Ramos (cell line): ENCODE results near the gene NMNAT2.

ENCODE experiments used
- in situ Hi-C: fragments of 300-500 bp; cut with MboI; formaldehyde crosslinking; loops from one replicate; pipeline ENCODE4 v1.14.3; 2022; ENCODE audit warnings: low sequenced_read_pairs; ENCODE audit not compliant: unreplicated experiment

NMNAT2 gene

GRCh38 chr1:183227422-183228346 lies 190.5 kb downstream of the NMNAT2 start:
- in situ Hi-C loops: no loop called here

- in situ Hi-C loops: no loop called here
Observed at GRCh38 chr1:183226963-183227362, 191.2 kb downstream of the NMNAT2 start.

DNA sequence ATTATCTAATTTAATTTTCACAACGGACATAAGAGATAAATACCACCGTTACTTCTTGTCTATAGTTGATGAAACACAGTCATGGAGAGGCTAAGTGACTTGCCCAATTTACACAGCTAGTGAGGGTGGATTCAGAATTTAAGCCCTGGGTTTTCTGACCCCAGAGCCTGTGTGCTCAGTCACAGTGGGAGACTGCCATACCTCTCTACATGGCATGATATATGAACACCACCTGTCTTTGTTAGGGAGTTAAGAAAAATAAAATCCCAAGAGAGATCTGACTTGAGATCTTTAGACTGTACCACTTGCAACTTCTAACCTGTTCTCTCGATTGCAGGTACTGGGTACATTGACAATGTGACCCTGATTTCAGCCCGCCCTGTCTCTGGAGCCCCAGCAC lies 191.8 kb downstream of the NMNAT2 start:
- in situ Hi-C loops: no loop called here

DNA sequence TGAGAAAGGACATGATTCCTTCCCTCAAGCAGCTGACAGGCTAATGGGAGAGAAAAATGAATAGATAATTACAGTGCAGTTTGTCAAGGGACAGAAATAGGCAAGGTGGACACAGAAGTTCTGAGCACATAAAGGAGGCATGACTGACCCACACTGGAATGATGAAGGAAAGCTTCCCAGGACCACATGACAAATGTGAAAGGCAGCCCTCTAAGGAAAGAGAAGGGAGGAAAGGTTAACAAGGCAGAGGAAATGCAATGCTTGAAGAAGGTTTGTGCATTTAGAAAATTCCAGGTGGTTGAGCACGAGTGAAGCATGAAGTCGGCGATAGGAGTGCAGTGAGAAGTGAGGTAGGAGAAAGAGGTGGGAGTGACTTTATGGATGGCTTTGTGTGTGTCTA lies 194.7 kb downstream of the NMNAT2 start:
- in situ Hi-C loops: no loop called here

GRCh38 chr1:183222909-183223308 lies 195.3 kb downstream of the NMNAT2 start:
- in situ Hi-C loops: no loop called here

GRCh38 chr1:183219616-183220009 lies 198.6 kb downstream of the NMNAT2 start:
- in situ Hi-C loops: no loop called here

- in situ Hi-C loops: no loop called here
Observed at GRCh38 chr1:183218971-183219615, 199.1 kb downstream of the NMNAT2 start.

- in situ Hi-C loops: no loop called here
Observed at GRCh38 chr1:183218027-183218618, 200.1 kb downstream of the NMNAT2 start.

- in situ Hi-C loops: no loop called here
Observed at GRCh38 chr1:183215936-183216335, 202.2 kb downstream of the NMNAT2 start.

GRCh38 chr1:183215076-183215720 lies 203.0 kb downstream of the NMNAT2 start:
- in situ Hi-C loops: no loop called here

- in situ Hi-C loops: no loop called here
Observed at GRCh38 chr1:183214021-183214970, 203.9 kb downstream of the NMNAT2 start.

DNA sequence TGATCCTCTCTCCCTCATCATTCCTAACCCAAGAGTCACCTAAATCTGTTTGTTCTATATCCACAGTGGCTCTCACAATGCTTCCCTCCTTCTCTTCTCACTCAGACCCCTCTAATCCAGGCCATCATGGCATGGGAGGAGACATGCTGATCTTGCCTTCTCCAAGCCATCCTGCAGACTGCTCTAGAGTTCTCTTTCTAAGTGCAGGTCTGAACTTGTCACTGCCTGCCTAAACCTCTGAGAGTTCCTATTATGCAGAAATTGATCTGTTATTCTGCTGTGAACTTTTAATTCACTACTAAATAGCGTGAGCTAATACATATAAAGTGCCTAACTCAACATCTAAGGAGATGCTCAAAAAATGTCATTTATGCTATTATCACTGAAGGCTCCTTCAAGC lies 205.3 kb downstream of the NMNAT2 start:
- in situ Hi-C loops: no loop called here

DNA sequence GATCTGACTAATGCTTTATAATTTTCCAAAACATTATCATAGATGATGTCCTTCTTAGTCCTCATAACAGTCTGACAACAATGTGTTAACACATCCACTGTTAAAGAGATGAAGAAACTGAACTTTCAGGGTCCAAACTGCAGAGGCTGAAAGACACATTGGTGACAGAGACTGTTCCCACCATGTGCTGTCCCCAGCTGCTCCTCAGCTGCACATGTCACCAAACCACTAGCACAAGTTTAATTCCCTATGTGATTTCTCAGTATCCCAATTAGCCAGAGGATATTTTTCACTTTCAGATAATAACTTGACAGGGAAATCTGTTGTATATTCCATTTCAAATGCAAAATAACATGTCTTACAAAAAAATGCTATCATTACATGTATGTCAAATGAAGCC lies 207.5 kb downstream of the NMNAT2 start:
- in situ Hi-C loops: no loop called here

- in situ Hi-C loops: no loop called here
Observed at GRCh38 chr1:183209533-183210158, 208.5 kb downstream of the NMNAT2 start.

- in situ Hi-C loops: no loop called here
Observed at GRCh38 chr1:183206538-183207122, 211.6 kb downstream of the NMNAT2 start.

- in situ Hi-C loops: no loop called here
Observed at GRCh38 chr1:183205196-183205781, 212.9 kb downstream of the NMNAT2 start.

DNA sequence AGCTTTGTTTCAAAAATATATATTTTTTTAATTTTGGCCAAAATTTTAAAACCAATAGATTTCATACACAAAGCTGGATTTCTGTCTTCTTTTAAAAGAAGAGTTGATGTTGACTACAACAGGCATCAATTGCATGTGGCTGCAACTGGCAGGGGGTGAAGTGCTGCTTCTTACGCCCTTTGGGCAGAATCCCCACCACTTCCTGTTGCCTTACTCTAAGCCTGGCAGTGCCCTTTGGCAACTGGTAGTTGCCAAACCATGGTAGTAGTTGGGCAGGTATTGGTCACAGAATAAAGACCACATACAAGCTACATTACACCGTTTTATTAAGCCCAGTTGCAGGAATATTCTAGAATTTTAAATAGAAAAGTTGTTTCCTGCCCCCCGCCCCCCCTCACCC lies 215.1 kb downstream of the NMNAT2 start:
- in situ Hi-C loops: no loop called here

- in situ Hi-C loops: no loop called here
Observed at GRCh38 chr1:183200451-183200850, 217.7 kb downstream of the NMNAT2 start.
